Measurements from ENCODE around the gene CD2BP2.
"Not testable (repeated sequence)": the region's sequence is repeated elsewhere in the genome, so short reads cannot be mapped to it uniquely, and the experiment has no call there.

CD2BP2 gene

DNA sequence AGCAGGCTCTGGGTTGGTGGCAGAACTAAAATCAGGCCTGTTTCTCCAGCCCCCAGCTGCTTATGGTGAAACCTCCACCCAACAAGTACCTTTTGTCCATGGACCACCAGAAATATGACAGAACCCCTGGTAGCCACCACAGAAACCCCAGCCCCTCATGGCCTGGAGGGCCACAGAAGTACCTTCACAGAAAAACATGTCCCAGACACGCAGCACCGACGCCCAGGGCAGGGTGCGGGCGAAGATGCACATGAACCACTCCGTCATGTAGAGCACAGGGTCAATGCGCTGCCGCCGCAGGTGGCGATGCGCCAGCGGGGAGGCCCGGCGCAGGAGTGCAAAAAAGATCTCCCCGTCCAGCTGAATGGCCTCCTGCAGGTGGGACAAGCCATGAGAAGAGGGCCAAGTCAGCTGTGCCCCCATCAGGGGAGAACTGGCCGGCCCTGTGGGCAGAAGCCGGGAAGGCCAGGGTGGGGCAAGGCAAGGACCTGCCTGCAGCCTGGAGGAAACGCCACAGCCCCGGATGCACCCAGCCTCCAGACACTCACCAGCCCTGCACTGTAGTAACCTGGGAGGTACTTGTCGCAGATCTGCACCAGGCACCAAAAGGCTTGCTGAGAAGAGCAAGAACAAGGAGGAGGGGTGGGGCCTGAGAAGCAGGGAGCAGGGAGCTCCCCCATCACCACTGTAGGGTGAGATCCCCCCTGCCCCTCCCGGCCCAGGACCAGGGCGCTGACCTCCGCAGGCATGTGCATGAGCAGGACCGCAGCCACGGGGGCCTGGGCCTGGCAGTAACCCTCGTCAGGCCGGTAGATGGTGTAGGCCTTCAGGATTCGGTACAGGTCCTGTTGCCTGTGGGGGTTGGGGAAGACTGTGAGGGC, 4.1 kb upstream of the CD2BP2 start:
- no peak for DNase-seq (ENCODE audit: low read depth in 2 of 2)

GRCh38 chr16:30358577-30358936, 3.4 kb upstream of the CD2BP2 start:
- DNase-seq (ENCODE audit: low read depth in 2 of 2): no peak

DNA sequence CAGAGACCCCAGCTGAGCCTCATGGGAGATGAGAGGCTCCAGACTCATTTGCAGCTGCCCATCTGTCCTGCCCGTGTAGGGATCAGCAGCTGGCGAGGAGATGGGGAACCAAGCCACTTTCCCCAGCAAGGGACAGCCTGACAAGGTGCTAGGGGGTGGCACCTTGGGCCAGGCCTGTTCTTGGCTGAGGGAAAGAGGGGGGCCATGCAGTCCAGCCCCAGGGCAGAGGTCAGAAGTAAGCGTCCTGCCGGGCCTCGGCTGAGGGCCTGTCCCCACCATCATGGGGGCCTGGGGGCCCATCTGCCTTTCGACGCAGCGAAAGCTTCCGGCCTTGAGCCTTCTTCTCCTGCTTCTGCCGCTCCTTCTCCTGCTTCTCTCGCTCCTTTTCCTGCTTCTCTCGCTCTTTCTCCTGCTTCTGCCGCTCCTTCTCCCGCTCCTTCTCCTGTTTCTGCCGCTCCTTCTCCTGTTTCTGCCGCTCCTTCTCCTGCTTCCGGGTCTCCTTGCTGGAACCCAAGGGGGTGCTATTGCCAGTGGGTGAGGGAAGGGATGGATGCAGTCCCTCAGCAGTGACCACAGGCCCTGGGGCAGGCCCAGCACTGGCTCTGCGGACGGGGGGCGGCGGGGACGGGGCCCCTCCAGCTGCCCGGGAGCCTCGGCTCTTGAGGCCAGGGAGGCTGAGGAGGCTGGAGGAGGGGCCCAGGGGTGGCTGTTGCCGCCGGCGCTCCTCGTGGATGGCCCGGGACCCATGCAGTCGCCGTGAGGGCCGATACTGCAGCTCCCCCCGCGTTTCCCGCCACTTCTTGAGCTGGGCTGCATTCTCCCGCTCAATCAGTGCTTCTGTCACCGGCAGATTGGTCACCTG, 2.8 kb upstream of the CD2BP2 start:
- DNase-seq (ENCODE audit: low read depth in 2 of 2): no peak

GRCh38 chr16:30357085-30357714, 2.1 kb upstream of the CD2BP2 start:
- no peak for DNase-seq (ENCODE audit: low read depth in 2 of 2)

GRCh38 chr16:30356401-30357084, 1.4 kb upstream of the CD2BP2 start:
- DNase-seq (ENCODE audit: low read depth in 2 of 2): no peak

GRCh38 chr16:30355954-30356308, 823 bp upstream of the CD2BP2 start:
- DNase-seq (ENCODE audit: low read depth in 2 of 2): no peak

DNA sequence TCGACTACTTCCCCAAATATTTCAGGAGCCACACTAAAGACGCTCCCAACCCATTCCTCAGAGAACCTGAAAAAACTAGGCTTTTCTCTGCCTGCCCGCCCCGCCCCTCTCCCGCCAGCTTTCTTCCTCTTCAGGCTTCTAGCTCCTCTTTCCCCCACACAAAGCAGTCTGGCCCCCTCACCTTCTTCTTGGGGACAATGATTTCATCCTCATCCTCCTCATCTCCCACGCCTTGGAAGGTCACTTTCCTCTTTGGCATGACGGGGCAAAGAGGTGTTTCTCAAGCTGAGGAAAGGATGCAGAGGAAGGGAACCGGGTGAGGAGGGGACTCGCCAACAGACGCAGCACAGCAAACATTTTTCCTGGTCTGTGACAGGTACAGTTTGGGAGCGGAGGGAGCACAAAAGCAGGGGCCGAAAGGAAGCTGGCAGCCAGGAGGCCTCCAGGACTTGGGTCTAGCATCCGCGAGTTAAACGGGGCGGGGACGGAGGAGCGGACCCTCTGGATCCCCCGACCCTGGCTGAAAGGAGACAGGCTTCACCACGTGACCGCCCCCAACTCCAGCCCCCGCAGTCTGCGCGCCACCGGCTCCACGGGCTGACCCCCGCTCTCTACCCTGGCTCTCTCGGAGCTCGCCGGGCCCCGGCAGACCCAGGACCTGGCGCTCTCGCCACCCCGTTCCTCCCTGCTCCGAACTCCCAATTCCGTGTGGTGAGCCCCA, 525 bp downstream of the CD2BP2 start:
- no peak for DNase-seq (ENCODE audit: low read depth in 2 of 2)

GRCh38 chr16:30353438-30354129, 1.5 kb downstream of the CD2BP2 start:
- DNase-seq (ENCODE audit: low read depth in 2 of 2): no peak

- no peak for DNase-seq (ENCODE audit: low read depth in 2 of 2)
Measured at GRCh38 chr16:30352488-30353401, 2.4 kb downstream of the CD2BP2 start.

DNA sequence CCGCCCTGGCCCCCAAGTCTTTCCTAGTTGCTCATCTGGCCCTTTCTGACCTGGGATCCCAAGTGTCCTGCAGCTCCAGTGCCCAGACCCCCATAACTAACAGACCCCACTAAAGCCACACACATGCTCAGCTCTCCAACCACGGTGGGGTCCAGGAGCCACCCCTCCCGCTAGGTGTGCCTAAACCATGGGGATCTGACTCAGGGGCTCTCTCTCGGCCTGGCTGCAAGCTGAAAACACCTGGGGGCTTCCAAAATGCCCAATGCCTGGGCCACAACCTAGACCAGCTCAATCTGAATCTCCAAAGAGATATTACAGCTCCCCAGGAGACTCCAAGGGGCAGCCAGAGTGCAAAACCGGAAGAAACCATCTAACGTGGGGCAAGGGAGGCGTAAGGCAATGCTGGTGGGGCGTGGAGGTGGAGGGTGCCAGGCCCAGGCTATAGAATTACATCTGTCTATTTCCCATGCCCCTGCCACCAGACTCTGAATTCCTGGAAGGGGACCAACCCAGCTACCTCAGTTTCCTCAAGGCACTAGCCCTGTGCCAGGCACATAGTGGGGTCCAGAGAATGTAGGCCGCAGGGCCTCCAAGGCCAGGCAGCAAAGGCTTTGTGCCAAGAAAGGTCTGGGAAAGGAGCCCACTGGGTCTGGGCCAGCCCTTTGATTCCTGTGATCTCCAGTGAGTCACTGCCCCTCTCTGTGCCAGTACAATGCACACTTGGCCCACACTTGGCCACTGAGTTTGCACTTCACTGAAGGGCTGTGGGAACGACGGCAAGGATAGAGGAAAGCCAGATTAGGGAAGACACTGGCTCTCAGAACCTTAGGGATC, 3.3 kb downstream of the CD2BP2 start:
- DNase-seq (ENCODE audit: low read depth in 2 of 2): no peak

- no peak for DNase-seq (ENCODE audit: low read depth in 2 of 2)
Measured at GRCh38 chr16:30351001-30351441, 4.1 kb downstream of the CD2BP2 start.

DNA sequence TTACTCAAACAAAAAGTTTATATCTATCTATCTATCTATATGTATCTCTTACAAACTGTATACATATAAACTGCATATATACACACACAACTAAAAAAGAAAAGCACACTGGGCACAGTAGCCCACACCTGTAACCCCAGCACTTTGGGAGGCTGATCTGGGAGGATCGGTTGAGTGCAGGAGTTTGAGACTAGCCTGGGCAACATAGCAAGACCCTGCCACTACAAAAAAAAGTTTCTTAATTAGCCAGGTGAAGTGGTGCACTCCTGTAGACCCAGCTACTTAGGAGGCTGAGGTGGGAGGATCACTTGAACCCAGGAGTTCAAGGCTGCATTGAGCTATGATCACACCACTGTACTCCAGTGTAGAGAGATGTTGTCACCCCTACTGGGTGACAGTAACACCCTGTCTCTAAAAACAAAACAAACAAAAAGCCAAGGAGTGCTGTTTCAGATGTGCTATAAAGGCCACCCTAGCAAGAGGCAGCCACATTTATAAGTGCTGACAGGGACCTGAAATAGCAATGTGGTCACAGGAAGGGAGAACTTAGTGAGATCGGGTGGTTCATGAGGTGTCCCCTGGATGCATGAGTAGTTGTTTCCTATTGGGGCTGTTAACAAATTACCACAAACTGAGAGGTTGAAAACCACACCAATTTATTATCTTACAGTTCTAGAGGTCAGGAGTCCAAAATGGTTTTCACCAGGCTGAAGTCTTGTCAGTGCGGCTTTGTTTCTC, 4.8 kb downstream of the CD2BP2 start:
- DNase-seq (ENCODE audit: low read depth in 2 of 2): no peak

GRCh38 chr16:30349675-30350074, 5.4 kb downstream of the CD2BP2 start:
- DNase-seq (ENCODE audit: low read depth in 2 of 2): no peak

- no peak for DNase-seq (ENCODE audit: low read depth in 2 of 2)
Measured at GRCh38 chr16:30348929-30349328, 6.2 kb downstream of the CD2BP2 start.

GRCh38 chr16:30348113-30348512, 7.0 kb downstream of the CD2BP2 start:
- no peak for DNase-seq (ENCODE audit: low read depth in 2 of 2)

DNA sequence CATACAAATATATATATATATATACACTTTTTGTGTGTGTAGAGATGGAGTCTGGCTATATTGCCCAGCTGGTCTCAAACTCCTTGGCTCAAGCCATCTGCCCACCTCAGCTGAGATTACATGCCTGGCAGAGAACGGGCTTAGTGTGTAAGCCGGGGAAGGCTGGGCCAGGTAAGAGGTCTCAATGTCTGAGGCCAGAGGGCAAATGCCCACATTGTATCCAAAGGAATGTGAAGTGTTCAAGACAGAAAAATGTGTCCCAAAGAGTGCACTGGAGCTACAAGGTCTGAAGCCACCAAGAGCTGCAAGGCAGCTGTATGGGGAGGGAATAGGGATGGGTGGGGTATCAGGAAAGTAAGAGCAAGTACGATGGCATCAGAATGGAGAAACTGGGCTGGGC, 8.8 kb downstream of the CD2BP2 start:
- no peak for DNase-seq (ENCODE audit: low read depth in 2 of 2)

DNA sequence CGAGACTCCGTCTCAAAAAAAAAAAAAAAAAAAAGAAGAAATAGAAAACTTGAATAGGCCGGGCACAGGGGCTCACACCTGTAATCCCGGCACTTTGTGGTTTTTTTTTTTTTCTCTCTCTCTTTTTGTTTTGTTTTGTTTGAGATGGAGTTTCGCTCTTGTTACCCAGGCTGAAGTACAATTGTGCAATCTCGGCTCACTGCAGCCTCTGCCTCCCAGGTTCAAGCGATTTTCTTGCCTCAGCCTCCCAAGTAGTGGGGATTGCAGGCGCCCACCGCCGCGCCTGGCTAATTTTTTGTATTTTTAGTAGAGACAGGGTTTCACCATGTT, 11.7 kb downstream of the CD2BP2 start:
- DNase-seq (ENCODE audit: low read depth in 2 of 2): not testable (repeated sequence)

Measured in activated CD4-positive, alpha-beta T cell treated with anti-CD3 and anti-CD28 coated beads for 24 hours (primary cell).